GM15510 (cell line): ENCODE results near the gene ZNF780B.
A peak's percentile ranks its signal among the peaks of the same experiment; 100 is the strongest.

ENCODE experiments used
- POLR2A ChIP-seq: IDR thresholded peaks from 3 replicates; pipeline ENCODE4 v1.6.1; 2011; ENCODE audit warnings: borderline replicate concordance; ENCODE audit not compliant: insufficient read length; ENCODE audit errors: extremely low read depth

The ZNF780B gene

GRCh38 chr19:39996811-39997637, 59.0 kb downstream of the ZNF780B start, which contains the start of gene ZNF546:
TSS of gene ZNF546 (plus strand) at chr19:39997060. CDS start at chr19:39998327, 1,267 bp downstream.
- TF ChIP-seq POLR2A: peak; percentile 97

GRCh38 chr19:39996218-39996810, 59.7 kb downstream of the ZNF780B start:
- TF ChIP-seq POLR2A: no peak

- no peak for TF ChIP-seq POLR2A
These were observed 60.2 kb downstream of the ZNF780B start for GRCh38 chr19:39995794-39996193.

DNA sequence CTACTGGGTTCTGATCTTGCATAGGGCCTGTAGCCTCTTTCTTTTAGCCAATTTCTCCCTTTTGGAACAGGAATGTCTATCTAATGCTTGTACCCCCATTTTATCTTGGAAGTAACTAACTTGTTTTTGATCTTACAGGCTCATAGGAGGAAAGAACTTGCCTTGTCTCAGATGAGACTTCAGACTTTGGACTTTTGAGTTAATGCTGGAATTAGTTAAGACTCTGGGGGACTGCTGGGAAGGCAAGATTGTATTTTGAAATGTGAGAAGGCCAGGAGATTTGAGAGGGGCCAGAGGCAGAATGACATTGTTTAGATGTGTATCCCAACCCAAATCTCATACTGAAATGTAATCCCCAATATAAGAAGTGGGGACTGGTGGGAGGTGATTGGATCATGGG, 61.7 kb downstream of the ZNF780B start:
- TF ChIP-seq POLR2A: no peak

DNA sequence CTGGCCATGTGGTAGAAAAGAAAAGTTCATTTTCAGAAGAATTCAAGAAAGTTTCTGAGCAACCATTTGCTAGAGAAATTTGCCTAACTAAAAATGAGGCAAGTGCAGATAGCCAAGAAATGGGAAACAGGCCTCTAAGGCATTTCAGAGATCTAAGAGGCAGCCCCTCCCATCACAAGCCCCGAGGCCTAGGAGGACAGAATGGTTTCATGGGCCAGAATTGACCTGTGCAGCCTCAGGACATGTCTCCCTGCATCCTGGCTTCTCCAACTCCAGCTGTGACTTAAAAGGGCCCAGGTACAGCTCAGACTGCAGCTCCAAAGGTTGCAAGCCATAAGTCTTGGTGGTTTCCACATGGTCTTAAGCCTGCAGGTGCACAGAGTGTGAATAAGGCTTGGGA, 62.4 kb downstream of the ZNF780B start:
- no peak for TF ChIP-seq POLR2A

DNA sequence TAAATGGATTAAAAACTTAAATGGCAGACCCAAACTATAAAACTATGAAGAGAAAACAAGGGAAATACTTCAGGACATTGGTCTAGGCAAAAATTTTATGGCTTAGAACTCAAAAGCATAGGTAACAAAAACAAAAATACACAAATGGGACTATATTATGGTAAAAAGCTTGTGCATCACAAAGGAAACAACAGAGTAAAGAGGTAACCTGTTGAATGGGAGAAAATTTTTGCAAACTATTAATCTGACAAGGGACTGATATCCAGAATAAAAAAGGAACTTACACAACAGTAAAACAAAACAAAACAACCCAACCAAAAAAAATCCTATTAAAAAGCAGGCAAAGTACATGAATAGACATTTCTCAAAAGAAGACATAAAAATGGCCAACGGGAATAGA, 68.4 kb downstream of the ZNF780B start:
- TF ChIP-seq POLR2A: no peak

GRCh38 chr19:39987167-39987566, 68.9 kb downstream of the ZNF780B start:
- TF ChIP-seq POLR2A: no peak

DNA sequence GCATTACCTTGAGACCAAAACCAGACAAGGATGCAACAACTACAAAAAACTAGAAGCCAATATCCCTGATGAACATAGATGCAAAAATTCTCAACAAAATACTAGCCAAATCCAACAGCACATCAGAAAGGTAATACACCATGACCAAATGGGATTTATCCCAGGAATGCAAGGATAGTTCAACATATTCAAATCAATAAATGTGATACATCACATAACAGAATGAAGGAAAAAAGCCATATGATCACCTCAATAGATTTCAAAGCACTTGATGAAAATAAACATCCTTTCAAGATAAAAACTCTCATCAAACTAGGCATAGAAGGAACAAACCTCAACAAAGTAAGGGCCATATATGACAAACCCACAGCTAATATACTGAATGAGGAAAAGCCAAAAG, 69.4 kb downstream of the ZNF780B start:
- no peak for TF ChIP-seq POLR2A

GRCh38 chr19:39983695-39984300, 72.2 kb downstream of the ZNF780B start:
- no peak for TF ChIP-seq POLR2A

GRCh38 chr19:39982883-39983282, 73.1 kb downstream of the ZNF780B start:
- no peak for TF ChIP-seq POLR2A
